Activated naive CD8-positive, alpha-beta T cell treated with anti-CD3 and anti-CD28 coated beads for 36 hours (primary cell): ENCODE data around the gene DNAH3. TPM values are rescaled to one million over a fixed set of nuclear protein-coding genes. Genes with fewer than 3 reads are reported as not detected.
"Not testable (repeated sequence)": the region's sequence is repeated elsewhere in the genome, so short reads cannot be mapped to it uniquely, and the experiment has no call there.

Source experiments
- DNase-seq: peaks from one replicate; pipeline ENCODE4 v3.0.0; 2021
- H3K27ac Mint-ChIP-seq: one replicate; pipeline ENCODE4 v1.8.0; 2022; ENCODE audit warnings: mild to moderate bottlenecking, moderate library complexity, mixed read lengths
- H3K27me3 Mint-ChIP-seq: one replicate; pipeline ENCODE4 v1.8.0; 2022; ENCODE audit warnings: mild to moderate bottlenecking, mixed read lengths
- H3K36me3 Mint-ChIP-seq: one replicate; pipeline ENCODE4 v1.8.0; 2021; ENCODE audit warnings: mild to moderate bottlenecking, mixed read lengths
- H3K4me1 Mint-ChIP-seq: one replicate; pipeline ENCODE4 v1.8.0; 2021; ENCODE audit warnings: mixed read lengths
- H3K4me3 Mint-ChIP-seq: one replicate; pipeline ENCODE4 v1.8.0; 2022; ENCODE audit warnings: mild to moderate bottlenecking, moderate library complexity, mixed read lengths
- H3K9me3 Mint-ChIP-seq: one replicate; pipeline ENCODE4 v1.8.0; 2022; ENCODE audit warnings: mixed read lengths
- total RNA-seq, 2 experiments: library from RNA; stranded (reverse); gene quantifications; one replicate each; pipeline ENCODE4 v1.2.3, GENCODE V29; 2021

DNAH3 gene
- total RNA-seq, 2 experiments from 2014 or later, result not detected

- Mint-ChIP-seq H3K27me3 (no peaks in the 10 kb centered on the region), H3K4me3 (no peak overlapping the region), H3K36me3 (peaks cover 41% of the 10 kb centered on the region), H3K27ac (no peak overlapping the region), H3K4me1 (no peaks in the 10 kb centered on the region), H3K9me3 (peaks cover 11% of the 10 kb centered on the region)
- DNase-seq, result no peak
Measured at GRCh38 chr16:21179126-21179982, 28.7 kb upstream of the DNAH3 start.

GRCh38 chr16:21175397-21175796 is 24.8 kb upstream of the DNAH3 start:
- H3K9me3 Mint-ChIP-seq, result peaks cover 3% of the 10 kb centered on the region
- H3K4me3 Mint-ChIP-seq, result no peak overlapping the region
- H3K27me3 Mint-ChIP-seq, result no peaks in the 10 kb centered on the region
- DNase-seq, result no peak
- no peaks in the 10 kb centered on the region for H3K4me1 Mint-ChIP-seq
- peaks cover 26% of the 10 kb centered on the region for H3K36me3 Mint-ChIP-seq
- no peak overlapping the region for H3K27ac Mint-ChIP-seq

GRCh38 chr16:21172650-21173049 is 22.0 kb upstream of the DNAH3 start:
- H3K36me3 Mint-ChIP-seq, result peaks cover 9% of the 10 kb centered on the region
- no peak overlapping the region for H3K4me3 Mint-ChIP-seq
- no peaks in the 10 kb centered on the region for H3K4me1 Mint-ChIP-seq
- no peaks in the 10 kb centered on the region for H3K9me3 Mint-ChIP-seq
- H3K27me3 Mint-ChIP-seq, result no peaks in the 10 kb centered on the region
- no peak overlapping the region for H3K27ac Mint-ChIP-seq
- no peak for DNase-seq

- not testable (repeated sequence) for H3K4me3 Mint-ChIP-seq, H3K36me3 Mint-ChIP-seq, H3K27me3 Mint-ChIP-seq, H3K4me1 Mint-ChIP-seq, DNase-seq, H3K27ac Mint-ChIP-seq, H3K9me3 Mint-ChIP-seq
Measured at GRCh38 chr16:21170116-21170515, 19.5 kb upstream of the DNAH3 start.

- Mint-ChIP-seq H3K36me3 (peaks cover 8% of the 10 kb centered on the region), H3K4me1 (no peaks in the 10 kb centered on the region), H3K9me3 (no peaks in the 10 kb centered on the region), H3K27me3 (no peaks in the 10 kb centered on the region), H3K27ac (no peak overlapping the region), H3K4me3 (no peak overlapping the region)
- DNase-seq, result no peak
Measured at GRCh38 chr16:21169249-21169981, 18.8 kb upstream of the DNAH3 start.

GRCh38 chr16:21167929-21168602 is 17.4 kb upstream of the DNAH3 start:
- no peaks in the 10 kb centered on the region for H3K9me3 Mint-ChIP-seq
- no peak overlapping the region for H3K27ac Mint-ChIP-seq
- peaks cover 6% of the 10 kb centered on the region for H3K36me3 Mint-ChIP-seq
- DNase-seq, result no peak
- no peaks in the 10 kb centered on the region for H3K27me3 Mint-ChIP-seq
- H3K4me3 Mint-ChIP-seq, result no peak overlapping the region
- no peaks in the 10 kb centered on the region for H3K4me1 Mint-ChIP-seq

- Mint-ChIP-seq H3K4me3 (no peak overlapping the region), H3K27ac (no peak overlapping the region), H3K27me3 (no peaks in the 10 kb centered on the region), H3K4me1 (no peaks in the 10 kb centered on the region), H3K36me3 (peaks cover 6% of the 10 kb centered on the region), H3K9me3 (no peaks in the 10 kb centered on the region)
- DNase-seq, result no peak
Measured at GRCh38 chr16:21167360-21167759, 16.7 kb upstream of the DNAH3 start.

- Mint-ChIP-seq H3K36me3 (peaks cover 6% of the 10 kb centered on the region), H3K27ac (no peak overlapping the region), H3K9me3 (no peaks in the 10 kb centered on the region), H3K27me3 (no peaks in the 10 kb centered on the region), H3K4me3 (no peak overlapping the region), H3K4me1 (no peaks in the 10 kb centered on the region)
- no peak for DNase-seq
Measured at GRCh38 chr16:21166561-21166961, 15.9 kb upstream of the DNAH3 start.

- H3K4me3 Mint-ChIP-seq, result no peak overlapping the region
- peaks cover 2% of the 10 kb centered on the region for H3K36me3 Mint-ChIP-seq
- H3K4me1 Mint-ChIP-seq, result peaks cover 9% of the 10 kb centered on the region
- DNase-seq, result no peak
- H3K9me3 Mint-ChIP-seq, result no peaks in the 10 kb centered on the region
- H3K27me3 Mint-ChIP-seq, result no peaks in the 10 kb centered on the region
- no peak overlapping the region for H3K27ac Mint-ChIP-seq
Measured at GRCh38 chr16:21164521-21165168, 14.0 kb upstream of the DNAH3 start.

GRCh38 chr16:21163576-21163975 is 12.9 kb upstream of the DNAH3 start:
- H3K36me3 Mint-ChIP-seq, result peaks cover 2% of the 10 kb centered on the region
- H3K27ac Mint-ChIP-seq, result no peak overlapping the region
- no peaks in the 10 kb centered on the region for H3K9me3 Mint-ChIP-seq
- H3K4me3 Mint-ChIP-seq, result no peak overlapping the region
- DNase-seq, result no peak
- H3K4me1 Mint-ChIP-seq, result peaks cover 17% of the 10 kb centered on the region
- H3K27me3 Mint-ChIP-seq, result no peaks in the 10 kb centered on the region

GRCh38 chr16:21162661-21163151 is 12.1 kb upstream of the DNAH3 start:
- no peak for DNase-seq
- H3K4me1 Mint-ChIP-seq, result peaks cover 24% of the 10 kb centered on the region
- no peak overlapping the region for H3K27ac Mint-ChIP-seq
- H3K9me3 Mint-ChIP-seq, result no peaks in the 10 kb centered on the region
- no peaks in the 10 kb centered on the region for H3K36me3 Mint-ChIP-seq
- no peak overlapping the region for H3K4me3 Mint-ChIP-seq
- no peaks in the 10 kb centered on the region for H3K27me3 Mint-ChIP-seq

GRCh38 chr16:21161211-21161610 is 10.6 kb upstream of the DNAH3 start:
- no peaks in the 10 kb centered on the region for H3K9me3 Mint-ChIP-seq
- H3K4me3 Mint-ChIP-seq, result no peak overlapping the region
- no peak for DNase-seq
- H3K4me1 Mint-ChIP-seq, result peaks cover 26% of the 10 kb centered on the region
- H3K27ac Mint-ChIP-seq, result no peak overlapping the region
- no peaks in the 10 kb centered on the region for H3K27me3 Mint-ChIP-seq
- no peaks in the 10 kb centered on the region for H3K36me3 Mint-ChIP-seq

- Mint-ChIP-seq H3K4me3 (no peak overlapping the region), H3K4me1 (peaks cover 26% of the 10 kb centered on the region), H3K27ac (no peak overlapping the region), H3K27me3 (no peaks in the 10 kb centered on the region), H3K36me3 (no peaks in the 10 kb centered on the region), H3K9me3 (no peaks in the 10 kb centered on the region)
- no peak for DNase-seq
Measured at GRCh38 chr16:21160276-21160675, 9.6 kb upstream of the DNAH3 start.

GRCh38 chr16:21159281-21159951 is 8.8 kb upstream of the DNAH3 start:
- Mint-ChIP-seq H3K4me1 (peaks cover 26% of the 10 kb centered on the region), H3K27me3 (no peaks in the 10 kb centered on the region), H3K9me3 (no peaks in the 10 kb centered on the region), H3K27ac (peak overlapping the region; percentile 54), H3K4me3 (peak overlapping the region; percentile 86), H3K36me3 (no peaks in the 10 kb centered on the region)
- no peak for DNase-seq
